Activated naive CD4-positive, alpha-beta T cell treated with anti-CD3 and anti-CD28 coated beads for 36 hours (primary cell): Measurements from ENCODE around the gene CLDN34. TPM values are rescaled to one million over a fixed set of nuclear protein-coding genes. Genes with fewer than 3 reads are reported as not detected.

ENCODE experiments used
- CTCF ChIA-PET: fragments of 350-600 bp; sonication (Branson Sonifier 250); formaldehyde crosslinking; loops from one replicate; lab custom pipeline; 2021; ENCODE audit warnings: antibody characterized with exemption; lab: Charles Lee
- DNase-seq: peaks from one replicate; pipeline ENCODE4 v3.0.0-alpha.2; 2020
- H3K27ac Mint-ChIP-seq: one replicate; pipeline ENCODE4 v1.8.0; 2021; ENCODE audit warnings: mild to moderate bottlenecking, mixed read lengths
- H3K27me3 Mint-ChIP-seq: one replicate; pipeline ENCODE4 v1.8.0; 2021; ENCODE audit warnings: low read depth, mixed read lengths
- H3K36me3 Mint-ChIP-seq: one replicate; pipeline ENCODE4 v1.8.0; 2021; ENCODE audit warnings: low read depth, mixed read lengths
- H3K4me1 Mint-ChIP-seq: one replicate; pipeline ENCODE4 v1.8.0; 2021; ENCODE audit warnings: low read depth, mixed read lengths
- H3K4me3 Mint-ChIP-seq: one replicate; pipeline ENCODE4 v1.8.0; 2021; ENCODE audit warnings: mild to moderate bottlenecking, moderate library complexity, mixed read lengths
- H3K9me3 Mint-ChIP-seq: one replicate; pipeline ENCODE4 v1.8.0; 2021; ENCODE audit warnings: mixed read lengths
- intact Hi-C: fragments of 100-400 bp; cut with micrococcal nuclease; formaldehyde crosslinking; loops from one replicate; pipeline ENCODE4 v1.15.1; 2023
- total RNA-seq, 2 experiments: library from RNA; stranded (reverse); gene quantifications; one replicate each; pipeline ENCODE4 v1.2.3, GENCODE V29; 2021

Gene CLDN34
- total RNA-seq, 2 experiments from 2014 or later = not detected

GRCh38 chrX:9983846-9984245, 16.7 kb downstream of the CLDN34 start:
- Mint-ChIP-seq H3K36me3 (no peaks in the 10 kb centered on the region), H3K27ac (no peak overlapping the region), H3K4me1 (no peaks in the 10 kb centered on the region), H3K4me3 (no peak overlapping the region), H3K9me3 (no peaks in the 10 kb centered on the region), H3K27me3 (no peaks in the 10 kb centered on the region)
- CTCF ChIA-PET = interaction anchor here (1.7 kb wide), 1 partner anchor 136 kb away, joined by 9 read pairs; no protein-coding TSS in a partner anchor
- intact Hi-C loops = no loop called here
- no peak for DNase-seq

- no peaks in the 10 kb centered on the region for H3K4me1 Mint-ChIP-seq
- intact Hi-C loops = no loop called here
- no peak for DNase-seq
- no peak overlapping the region for H3K4me3 Mint-ChIP-seq
- H3K36me3 Mint-ChIP-seq = no peaks in the 10 kb centered on the region
- H3K9me3 Mint-ChIP-seq = no peaks in the 10 kb centered on the region
- H3K27ac Mint-ChIP-seq = no peak overlapping the region
- CTCF ChIA-PET = interaction anchor here (0.8 to 2.3 kb wide), 3 partner anchors 8 to 131 kb away, joined by 4 to 23 read pairs (median 8); no protein-coding TSS in a partner anchor
- H3K27me3 Mint-ChIP-seq = no peaks in the 10 kb centered on the region
These were observed 21.6 kb downstream of the CLDN34 start for GRCh38 chrX:9988762-9989161.

GRCh38 chrX:9992061-9992460, 24.9 kb downstream of the CLDN34 start:
- Mint-ChIP-seq H3K4me1 (peaks cover 2% of the 10 kb centered on the region), H3K4me3 (no peak overlapping the region), H3K9me3 (no peaks in the 10 kb centered on the region), H3K27ac (no peak overlapping the region), H3K36me3 (no peaks in the 10 kb centered on the region), H3K27me3 (no peaks in the 10 kb centered on the region)
- intact Hi-C loops = no loop called here
- CTCF ChIA-PET = interaction anchor here (12.6 kb wide), 1 partner anchor 123 kb away, joined by 241 read pairs; no protein-coding TSS in a partner anchor
- no peak for DNase-seq

GRCh38 chrX:9992724-9993123, 25.6 kb downstream of the CLDN34 start:
- CTCF ChIA-PET = interaction anchor here (12.6 kb wide), 1 partner anchor 123 kb away, joined by 241 read pairs; no protein-coding TSS in a partner anchor
- no peak for DNase-seq
- no peak overlapping the region for H3K27ac Mint-ChIP-seq
- no peaks in the 10 kb centered on the region for H3K27me3 Mint-ChIP-seq
- no peaks in the 10 kb centered on the region for H3K36me3 Mint-ChIP-seq
- H3K4me3 Mint-ChIP-seq = no peak overlapping the region
- intact Hi-C loops = no loop called here
- H3K4me1 Mint-ChIP-seq = peaks cover 8% of the 10 kb centered on the region
- no peaks in the 10 kb centered on the region for H3K9me3 Mint-ChIP-seq

GRCh38 chrX:9995855-9996339, 28.7 kb downstream of the CLDN34 start:
- CTCF ChIA-PET = interaction anchor here (0.7 to 12.6 kb wide), 7 partner anchors 9 to 993 kb away, joined by 3 to 241 read pairs (median 8); no protein-coding TSS in a partner anchor
- no peak overlapping the region for H3K4me3 Mint-ChIP-seq
- H3K27me3 Mint-ChIP-seq = no peaks in the 10 kb centered on the region
- no peaks in the 10 kb centered on the region for H3K9me3 Mint-ChIP-seq
- no peak overlapping the region for H3K27ac Mint-ChIP-seq
- peaks cover 9% of the 10 kb centered on the region for H3K4me1 Mint-ChIP-seq
- H3K36me3 Mint-ChIP-seq = no peaks in the 10 kb centered on the region
- peak; percentile 78 for DNase-seq
- intact Hi-C loops = loop anchor here (1.0 to 5.0 kb wide), 5 partner anchors 81 to 1179 kb away; no protein-coding TSS in a partner anchor

- H3K36me3 Mint-ChIP-seq = no peaks in the 10 kb centered on the region
- H3K27me3 Mint-ChIP-seq = no peaks in the 10 kb centered on the region
- CTCF ChIA-PET = interaction anchor here (0.6 to 12.6 kb wide), 11 partner anchors 9 to 125 kb away, joined by 3 to 241 read pairs (median 4); no protein-coding TSS in a partner anchor
- intact Hi-C loops = loop anchor here (1.0 to 5.0 kb wide), 5 partner anchors 14 to 1180 kb away; no protein-coding TSS in a partner anchor
- no peak for DNase-seq
- H3K27ac Mint-ChIP-seq = no peak overlapping the region
- H3K9me3 Mint-ChIP-seq = no peaks in the 10 kb centered on the region
- peaks cover 9% of the 10 kb centered on the region for H3K4me1 Mint-ChIP-seq
- no peak overlapping the region for H3K4me3 Mint-ChIP-seq
These were observed 29.9 kb downstream of the CLDN34 start for GRCh38 chrX:9997041-9997440.

- Mint-ChIP-seq H3K9me3 (no peaks in the 10 kb centered on the region), H3K4me1 (peaks cover 9% of the 10 kb centered on the region), H3K36me3 (no peaks in the 10 kb centered on the region), H3K27ac (no peak overlapping the region), H3K27me3 (no peaks in the 10 kb centered on the region), H3K4me3 (no peak overlapping the region)
- DNase-seq = peak; percentile 79
- intact Hi-C loops = loop anchor here (1.0 to 5.0 kb wide), 5 partner anchors 14 to 1180 kb away; no protein-coding TSS in a partner anchor
- CTCF ChIA-PET = interaction anchor here (0.6 to 12.6 kb wide), 10 partner anchors 9 to 126 kb away, joined by 3 to 241 read pairs (median 4); no protein-coding TSS in a partner anchor
These were observed 30.4 kb downstream of the CLDN34 start for GRCh38 chrX:9997524-9997923.

- DNase-seq = no peak
- no peaks in the 10 kb centered on the region for H3K36me3 Mint-ChIP-seq
- intact Hi-C loops = no loop called here
- H3K27ac Mint-ChIP-seq = no peak overlapping the region
- peaks cover 12% of the 10 kb centered on the region for H3K4me1 Mint-ChIP-seq
- CTCF ChIA-PET = interaction anchor here (12.6 kb wide), 1 partner anchor 114 kb away, joined by 241 read pairs; no protein-coding TSS in a partner anchor
- no peaks in the 10 kb centered on the region for H3K27me3 Mint-ChIP-seq
- H3K4me3 Mint-ChIP-seq = no peak overlapping the region
- no peaks in the 10 kb centered on the region for H3K9me3 Mint-ChIP-seq
These were observed 34.3 kb downstream of the CLDN34 start for GRCh38 chrX:10001496-10001895.

GRCh38 chrX:10004832-10005475, 37.8 kb downstream of the CLDN34 start:
- CTCF ChIA-PET = no interaction called here
- no peaks in the 10 kb centered on the region for H3K27me3 Mint-ChIP-seq
- intact Hi-C loops = no loop called here
- H3K9me3 Mint-ChIP-seq = no peaks in the 10 kb centered on the region
- H3K36me3 Mint-ChIP-seq = no peaks in the 10 kb centered on the region
- DNase-seq = no peak
- no peak overlapping the region for H3K4me3 Mint-ChIP-seq
- H3K4me1 Mint-ChIP-seq = peaks cover 3% of the 10 kb centered on the region
- H3K27ac Mint-ChIP-seq = no peak overlapping the region

GRCh38 chrX:10006086-10006485, 38.9 kb downstream of the CLDN34 start:
- no peaks in the 10 kb centered on the region for H3K36me3 Mint-ChIP-seq
- CTCF ChIA-PET = no interaction called here
- intact Hi-C loops = no loop called here

GRCh38 chrX:10006770-10007169, 39.6 kb downstream of the CLDN34 start:
- no peak overlapping the region for H3K27ac Mint-ChIP-seq
- no peaks in the 10 kb centered on the region for H3K9me3 Mint-ChIP-seq
- intact Hi-C loops = no loop called here
- H3K36me3 Mint-ChIP-seq = no peaks in the 10 kb centered on the region
- no peak for DNase-seq
- no peak overlapping the region for H3K4me3 Mint-ChIP-seq
- no peaks in the 10 kb centered on the region for H3K27me3 Mint-ChIP-seq
- peaks cover 16% of the 10 kb centered on the region for H3K4me1 Mint-ChIP-seq
- CTCF ChIA-PET = no interaction called here

More at GRCh38 chrX:10006086-10006485, 38.9 kb downstream of the CLDN34 start:
- no peak for DNase-seq
- Mint-ChIP-seq H3K4me3 (no peak overlapping the region), H3K27ac (no peak overlapping the region), H3K27me3 (no peaks in the 10 kb centered on the region), H3K4me1 (peaks cover 9% of the 10 kb centered on the region), H3K9me3 (no peaks in the 10 kb centered on the region)

- DNase-seq = no peak
- H3K36me3 Mint-ChIP-seq = no peaks in the 10 kb centered on the region
- peaks cover 21% of the 10 kb centered on the region for H3K4me1 Mint-ChIP-seq
- H3K9me3 Mint-ChIP-seq = no peaks in the 10 kb centered on the region
- no peak overlapping the region for H3K27ac Mint-ChIP-seq
- CTCF ChIA-PET = no interaction called here
- no peaks in the 10 kb centered on the region for H3K27me3 Mint-ChIP-seq
- no peak overlapping the region for H3K4me3 Mint-ChIP-seq
- intact Hi-C loops = no loop called here
These were observed 40.5 kb downstream of the CLDN34 start for GRCh38 chrX:10007621-10008020.
